Cardiac fibroblast (primary cell): ENCODE data around the gene COL23A1.

Source experiments
- DNase-seq, 2 donors: peaks; one replicate each; pipeline versions ENCODE4 v3.0.0 to v3.0.0-alpha.2; 2010; ENCODE audit warnings: low read depth in 2 of 2
- H3K4me3 ChIP-seq, 2 donors: replicated peaks in 1 of 2; 1 replicate in 1 of 2; 2 replicates in 1 of 2; pipeline ENCODE4 v1.5.1; 2011; ENCODE audit warnings: low read depth in 2 of 2, low read length in 2 of 2, mild to moderate bottlenecking in 2 of 2, moderate library complexity in 1 of 2
- CTCF ChIP-seq: IDR thresholded peaks from one replicate; pipeline ENCODE4 v1.5.1; 2011; ENCODE audit warnings: low read depth, mild to moderate bottlenecking, low read length, inconsistent platforms

Gene COL23A1

GRCh38 chr5:178551059-178551458 lies 39.1 kb downstream of the COL23A1 start:
- H3K4me3 ChIP-seq = no peak overlapping the region
- peak; percentile 19 for TF ChIP-seq CTCF
- peak; percentile 40 to 45 for DNase-seq

DNA sequence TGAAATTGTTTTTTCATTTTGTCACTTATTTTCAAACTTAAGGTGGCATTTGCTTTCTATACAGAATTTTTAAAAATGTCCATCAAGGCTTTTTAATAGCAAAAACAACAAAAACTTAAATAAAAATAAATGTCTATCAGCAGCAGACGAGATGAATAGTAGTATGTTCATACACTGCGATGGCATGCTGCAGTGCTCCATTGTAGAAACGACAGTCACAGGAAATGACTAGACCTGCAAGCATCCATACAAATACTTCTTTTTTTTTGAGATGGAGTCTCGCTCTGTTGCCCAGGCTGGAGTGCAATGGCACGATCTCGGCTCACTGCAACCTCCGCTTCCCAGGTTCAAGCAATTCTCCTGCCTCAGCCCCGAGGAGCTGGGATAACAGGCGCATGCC lies 41.4 kb downstream of the COL23A1 start:
- no peak for TF ChIP-seq CTCF
- DNase-seq = peak in 1 of 2 donors; percentile 40
- H3K4me3 ChIP-seq = no peak overlapping the region

DNA sequence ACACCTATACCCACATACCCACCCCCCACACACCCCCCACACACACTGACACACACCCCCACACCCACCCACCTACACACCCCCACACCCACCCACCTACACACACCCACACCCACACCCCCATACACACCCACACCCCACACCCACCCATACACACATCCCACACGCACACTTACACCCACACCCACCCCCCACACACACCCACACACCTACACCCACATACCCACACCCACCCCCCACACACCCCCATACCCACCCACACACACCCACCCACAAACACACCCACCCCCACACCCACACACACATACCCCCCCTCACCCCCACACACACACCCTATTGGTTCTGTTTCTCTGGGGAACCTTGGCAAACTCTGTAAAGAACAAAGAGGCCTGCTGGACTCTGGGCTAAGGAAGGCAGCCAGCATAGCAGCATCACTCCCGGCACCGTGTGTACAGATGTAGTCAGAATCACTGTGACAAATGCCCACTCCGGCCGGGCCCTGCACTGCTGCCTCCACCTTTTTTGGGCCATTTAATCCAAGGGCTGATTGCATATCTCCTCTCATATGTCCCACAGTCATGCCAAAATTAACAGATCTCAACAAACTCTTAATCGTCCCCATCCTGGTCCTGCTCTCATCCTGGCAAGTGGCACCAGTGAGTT lies 42.3 kb downstream of the COL23A1 start:
- no peak for TF ChIP-seq CTCF
- no peak overlapping the region for H3K4me3 ChIP-seq
- DNase-seq = no peak

- no peak overlapping the region for H3K4me3 ChIP-seq
- DNase-seq = no peak
- TF ChIP-seq CTCF = no peak
Measured at GRCh38 chr5:178547052-178547666, 43.0 kb downstream of the COL23A1 start.

- no peak for TF ChIP-seq CTCF
- no peak for DNase-seq
- H3K4me3 ChIP-seq = no peak overlapping the region
Measured at GRCh38 chr5:178546675-178547033, 43.5 kb downstream of the COL23A1 start.

DNA sequence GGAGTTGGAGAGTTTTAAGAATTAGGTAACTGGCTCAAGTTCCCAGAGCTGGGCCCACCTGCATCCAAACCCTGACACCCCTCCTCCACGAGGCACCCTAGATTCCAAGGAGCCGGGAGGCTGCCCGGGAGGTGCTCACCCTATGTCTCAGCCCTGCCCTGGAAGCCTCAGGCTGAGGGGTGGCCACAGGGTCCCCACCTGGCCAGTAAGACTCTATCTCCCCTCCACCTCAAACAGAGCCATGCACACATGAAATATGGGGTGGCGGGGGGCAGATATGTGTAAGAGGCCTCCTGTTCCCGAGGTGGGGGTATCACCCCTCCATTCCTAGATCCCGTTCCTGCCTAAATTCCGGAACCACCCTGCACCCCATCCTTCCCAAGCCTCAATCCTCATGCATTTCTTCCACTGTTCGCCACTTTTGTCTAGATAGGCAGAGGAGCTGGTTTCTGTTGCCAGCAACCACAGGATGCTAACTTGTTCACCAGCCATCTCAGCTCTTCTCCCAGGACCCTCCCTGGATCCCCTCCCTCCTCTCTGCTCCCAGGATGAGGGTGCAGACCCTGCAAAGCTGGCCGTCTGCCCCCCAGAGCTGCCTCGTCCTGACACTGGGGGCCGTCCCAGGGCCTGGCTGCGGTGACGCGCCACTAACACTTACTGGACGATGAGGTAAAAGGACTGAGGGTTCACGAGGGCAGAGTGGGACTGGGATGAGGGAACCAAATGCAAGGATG lies 44.1 kb downstream of the COL23A1 start:
- DNase-seq = no peak
- H3K4me3 ChIP-seq = no peak overlapping the region
- no peak for TF ChIP-seq CTCF
